Measurements from ENCODE around the gene FAM8A1.

DNA sequence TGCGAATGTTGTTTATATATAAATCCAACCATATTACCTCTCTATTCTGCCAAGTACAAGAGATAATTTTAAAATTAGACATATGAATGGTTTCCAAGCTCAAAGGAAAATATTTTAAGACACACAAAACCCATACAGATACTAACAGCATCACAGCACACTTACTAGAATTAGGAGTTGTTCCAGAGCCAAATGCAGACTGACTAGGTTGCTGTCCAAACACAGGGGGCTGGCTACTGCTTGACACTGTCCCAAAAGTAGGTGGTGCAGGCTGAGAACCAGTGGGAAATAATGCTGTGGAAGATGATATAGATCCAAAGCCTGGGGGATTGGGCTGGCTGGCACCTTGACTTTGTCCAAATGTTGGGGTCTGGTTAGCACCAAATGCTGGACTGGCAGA lies 24.3 kb downstream of the FAM8A1 start:
- TF ChIP-seq, protein P1, sequence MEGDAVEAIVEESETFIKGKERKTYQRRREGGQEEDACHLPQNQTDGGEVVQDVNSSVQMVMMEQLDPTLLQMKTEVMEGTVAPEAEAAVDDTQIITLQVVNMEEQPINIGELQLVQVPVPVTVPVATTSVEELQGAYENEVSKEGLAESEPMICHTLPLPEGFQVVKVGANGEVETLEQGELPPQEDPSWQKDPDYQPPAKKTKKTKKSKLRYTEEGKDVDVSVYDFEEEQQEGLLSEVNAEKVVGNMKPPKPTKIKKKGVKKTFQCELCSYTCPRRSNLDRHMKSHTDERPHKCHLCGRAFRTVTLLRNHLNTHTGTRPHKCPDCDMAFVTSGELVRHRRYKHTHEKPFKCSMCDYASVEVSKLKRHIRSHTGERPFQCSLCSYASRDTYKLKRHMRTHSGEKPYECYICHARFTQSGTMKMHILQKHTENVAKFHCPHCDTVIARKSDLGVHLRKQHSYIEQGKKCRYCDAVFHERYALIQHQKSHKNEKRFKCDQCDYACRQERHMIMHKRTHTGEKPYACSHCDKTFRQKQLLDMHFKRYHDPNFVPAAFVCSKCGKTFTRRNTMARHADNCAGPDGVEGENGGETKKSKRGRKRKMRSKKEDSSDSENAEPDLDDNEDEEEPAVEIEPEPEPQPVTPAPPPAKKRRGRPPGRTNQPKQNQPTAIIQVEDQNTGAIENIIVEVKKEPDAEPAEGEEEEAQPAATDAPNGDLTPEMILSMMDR (IDR thresholded peaks at IDR 0.05) = no peak
- TF ChIP-seq POLR2A (IDR thresholded peaks at IDR 0.05) (no peak), POLR2AphosphoS5 (IDR thresholded peaks at IDR 0.05) (no peak)
